ENCODE results near the gene LRRC8B. TPM values are rescaled to one million over a fixed set of nuclear protein-coding genes. Genes with fewer than 3 reads are reported as not detected.

LRRC8B gene
- total RNA-seq, 1 experiment from 2014 or later: 9.2 TPM

DNA sequence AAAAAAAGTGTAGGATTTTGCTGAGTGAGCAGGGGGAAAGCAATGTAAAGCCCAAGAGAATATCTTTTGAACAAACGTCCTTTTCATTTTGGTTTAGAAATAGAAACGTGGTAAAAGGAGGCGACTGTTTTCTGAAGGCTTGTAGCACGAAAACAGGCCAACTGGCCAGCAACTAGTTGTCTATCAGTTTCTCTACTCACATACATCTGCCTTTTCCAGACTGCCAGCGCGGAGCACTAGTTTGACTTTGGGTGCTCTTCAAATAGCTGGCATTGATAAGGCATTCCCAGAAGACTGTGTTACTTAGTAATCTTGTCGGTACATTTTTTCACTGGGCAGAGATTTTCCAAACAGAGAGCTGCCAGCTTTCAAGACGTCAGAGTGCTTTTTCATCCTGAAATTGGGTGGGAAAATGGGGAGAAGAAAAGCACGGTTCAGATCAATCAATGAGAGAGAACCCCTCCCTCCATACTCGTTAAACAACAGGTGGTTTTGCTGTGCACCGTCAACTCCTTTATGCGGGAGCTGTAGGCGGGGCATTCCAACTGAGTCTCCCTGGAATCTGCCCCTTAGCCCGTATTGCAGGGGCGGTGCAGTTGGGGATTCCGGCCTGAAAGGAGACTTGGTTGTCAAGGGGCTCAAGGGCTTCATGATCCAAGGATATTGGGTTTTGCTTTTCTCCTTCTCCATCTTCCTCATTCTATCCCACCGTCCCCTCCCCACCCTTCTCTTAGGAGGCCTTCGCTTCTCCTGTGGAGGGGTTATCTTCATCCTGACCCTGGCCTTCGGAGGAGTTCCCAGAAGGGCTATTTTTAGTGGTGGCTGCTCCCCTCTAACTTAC is 107.4 kb downstream of the LRRC8B start:
- peaks cover 5% of the 10 kb centered on the region for H3K27me3 ChIP-seq
- DNase-seq: peak in 1 of 2 experiments; percentile 22
- H3K36me3 ChIP-seq: no peaks in the 10 kb centered on the region
- H3K9me3 ChIP-seq (replicated peaks): no peaks in the 10 kb centered on the region
- H3K4me1 ChIP-seq: 0 out of 2 replicates have a peak, but pooled peaks cover 6% of the 10 kb centered on the region
- H3K4me3 ChIP-seq: peak overlapping the region; percentile 91
- H3K27ac ChIP-seq: peak overlapping the region; percentile 8; the same call in 1 of the 2 replicates

GRCh38 chr1:89632657-89633247 is 108.1 kb downstream of the LRRC8B start, which contains the start of gene LRRC8C:
TSS of gene LRRC8C (plus strand) at chr1:89633120. CDS start at chr1:89686474, 53,354 bp downstream.
- Histone ChIP-seq H3K36me3 (no peaks in the 10 kb centered on the region), H3K4me1 (0 out of 2 replicates have a peak, but pooled peaks cover 6% of the 10 kb centered on the region), H3K27ac (peak within 1 kb of the TSS; percentile 34; the same call in 1 of the 2 replicates), H3K9me3 (replicated peaks) (no peaks in the 10 kb centered on the region), H3K4me3 (peak within 1 kb of the TSS; percentile 91), H3K27me3 (peaks cover 5% of the 10 kb centered on the region)
- peak; percentile 72 to 79 for DNase-seq

DNA sequence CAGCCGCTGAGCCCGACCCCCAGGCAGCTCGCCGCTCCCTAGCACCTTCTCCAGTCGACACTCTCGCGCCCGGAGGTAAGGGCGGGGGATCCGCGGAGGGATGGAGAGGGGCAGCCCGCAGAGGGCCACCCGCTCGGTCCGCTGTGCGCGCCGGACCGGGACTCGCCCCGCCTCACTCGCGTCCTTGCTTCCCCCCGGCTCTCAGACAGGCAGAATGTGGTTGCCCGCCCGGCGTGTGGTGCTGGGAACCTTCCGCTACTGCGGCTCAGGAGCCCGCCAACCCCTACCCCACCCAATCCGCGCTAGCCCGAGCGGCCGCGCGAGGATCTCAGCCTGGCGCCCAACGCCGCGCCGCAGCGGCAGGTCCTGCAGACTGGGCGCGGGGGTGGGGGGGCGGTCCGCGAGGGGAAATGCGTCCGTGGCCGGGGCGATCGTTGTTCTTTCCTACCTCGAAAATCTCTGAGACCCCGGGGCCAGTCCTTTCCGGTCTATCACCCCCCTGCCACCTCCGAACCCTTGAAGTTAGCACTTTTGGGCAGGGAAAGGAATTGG is 108.7 kb downstream of the LRRC8B start:
- Histone ChIP-seq H3K36me3 (no peaks in the 10 kb centered on the region), H3K27ac (peak overlapping the region; percentile 34; the same call in 1 of the 2 replicates), H3K4me1 (0 out of 2 replicates have a peak, but pooled peaks cover 6% of the 10 kb centered on the region), H3K27me3 (peaks cover 5% of the 10 kb centered on the region), H3K9me3 (replicated peaks) (no peaks in the 10 kb centered on the region), H3K4me3 (peak overlapping the region; percentile 91)
- peak; percentile 52 to 63 for DNase-seq

DNA sequence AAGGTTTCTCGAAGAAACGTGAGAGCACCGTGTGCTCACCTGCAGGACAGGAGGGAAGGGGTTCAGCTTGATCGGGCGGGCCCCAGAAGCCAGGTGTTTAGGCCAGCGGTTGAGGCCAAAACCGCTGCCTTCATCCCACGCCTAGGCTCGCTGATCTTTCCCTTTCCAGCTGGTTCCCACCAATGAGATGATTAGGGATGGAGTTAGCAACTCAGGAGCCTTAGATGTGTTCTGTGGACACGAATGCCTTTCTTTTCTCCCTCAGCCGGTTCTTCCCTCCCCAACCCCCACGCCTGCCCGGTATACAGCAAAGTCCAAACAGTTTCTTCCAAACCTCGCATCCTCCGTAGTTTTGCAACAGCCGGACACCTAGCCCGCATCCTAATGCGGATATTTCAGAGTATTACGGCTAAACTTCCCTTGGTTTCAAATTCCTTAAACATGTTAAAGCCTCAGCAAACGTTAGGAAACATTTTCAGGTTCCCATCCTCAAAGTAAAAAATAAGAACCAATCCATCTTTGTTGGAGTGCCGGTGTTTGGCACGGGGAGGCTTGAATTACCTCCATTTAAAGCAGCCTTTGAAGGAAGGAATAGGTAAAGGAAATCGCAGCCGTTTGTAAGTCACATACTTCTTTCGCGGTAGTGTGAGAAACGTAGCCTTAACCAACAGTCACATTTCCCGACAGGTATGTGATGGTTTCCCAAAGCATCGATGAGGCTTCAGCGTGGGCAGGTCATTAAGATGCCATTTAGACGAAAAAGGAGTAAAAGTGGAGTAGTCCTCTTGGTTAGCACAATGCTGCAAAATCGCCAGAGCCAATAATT is 109.4 kb downstream of the LRRC8B start:
- peak overlapping the region; percentile 91 for H3K4me3 ChIP-seq
- 0 out of 2 replicates have a peak, but pooled peaks cover 6% of the 10 kb centered on the region for H3K4me1 ChIP-seq
- H3K27ac ChIP-seq: no peak overlapping the region
- H3K27me3 ChIP-seq: peaks cover 5% of the 10 kb centered on the region
- no peaks in the 10 kb centered on the region for H3K9me3 ChIP-seq (replicated peaks)
- no peaks in the 10 kb centered on the region for H3K36me3 ChIP-seq
- DNase-seq: peak in 1 of 2 experiments; percentile 26

- DNase-seq: no peak
- H3K27ac ChIP-seq: no peak overlapping the region
- H3K4me3 ChIP-seq: no peak overlapping the region
- H3K27me3 ChIP-seq: peaks cover 5% of the 10 kb centered on the region
- H3K9me3 ChIP-seq (replicated peaks): no peaks in the 10 kb centered on the region
- H3K36me3 ChIP-seq: no peaks in the 10 kb centered on the region
- 0 out of 2 replicates have a peak, but pooled peaks cover 6% of the 10 kb centered on the region for H3K4me1 ChIP-seq
Observed at GRCh38 chr1:89635825-89636815, 111.5 kb downstream of the LRRC8B start.

DNA sequence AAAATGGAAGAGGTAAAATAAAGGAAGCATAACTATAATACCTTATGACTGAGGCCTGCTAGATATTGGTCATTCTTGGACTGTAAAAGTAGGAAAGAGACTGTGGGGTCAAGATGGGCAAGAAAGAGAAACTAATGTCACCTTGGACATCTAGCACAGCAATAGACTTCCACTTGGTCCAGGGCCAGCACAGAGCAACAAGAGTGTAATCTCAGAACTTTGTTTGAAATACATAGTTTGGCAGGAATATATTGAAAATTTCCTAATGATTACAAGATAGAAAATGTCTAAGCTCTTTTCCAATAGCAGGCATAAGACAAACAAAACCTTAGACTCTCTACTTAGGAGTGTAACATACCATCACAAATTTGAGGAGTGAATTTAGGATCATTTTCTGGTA is 112.9 kb downstream of the LRRC8B start:
- no peaks in the 10 kb centered on the region for H3K36me3 ChIP-seq
- H3K4me1 ChIP-seq: no peaks in the 10 kb centered on the region
- no peaks in the 10 kb centered on the region for H3K9me3 ChIP-seq (replicated peaks)
- no peak overlapping the region for H3K4me3 ChIP-seq
- H3K27ac ChIP-seq: no peak overlapping the region
- DNase-seq: no peak
- peaks cover 5% of the 10 kb centered on the region for H3K27me3 ChIP-seq

DNA sequence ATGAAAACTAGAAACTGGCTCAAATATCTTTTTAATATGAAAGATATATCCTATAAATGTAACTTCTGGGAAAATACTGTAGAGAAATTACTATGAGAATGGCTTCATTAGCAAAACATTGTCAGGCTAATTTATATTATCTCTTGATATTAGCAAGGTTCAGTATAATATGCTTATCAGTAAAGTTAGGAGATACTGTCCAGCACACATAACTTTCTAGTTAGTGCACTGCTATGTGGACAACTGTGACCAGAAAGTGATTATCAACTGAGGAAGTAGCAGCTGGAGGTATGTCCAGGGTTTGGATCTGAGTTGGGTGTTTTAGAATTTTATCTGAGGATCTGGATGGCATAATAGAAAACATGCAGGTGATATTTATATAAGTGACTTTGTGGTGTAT is 115.8 kb downstream of the LRRC8B start:
- Histone ChIP-seq H3K4me3 (no peak overlapping the region), H3K9me3 (replicated peaks) (no peaks in the 10 kb centered on the region), H3K27me3 (no peaks in the 10 kb centered on the region), H3K27ac (no peak overlapping the region), H3K36me3 (no peaks in the 10 kb centered on the region), H3K4me1 (no peaks in the 10 kb centered on the region)
- DNase-seq: no peak

- Histone ChIP-seq H3K4me3 (no peak overlapping the region), H3K27me3 (no peaks in the 10 kb centered on the region), H3K27ac (no peak overlapping the region), H3K4me1 (no peaks in the 10 kb centered on the region), H3K9me3 (replicated peaks) (no peaks in the 10 kb centered on the region), H3K36me3 (no peaks in the 10 kb centered on the region)
- DNase-seq: no peak
Observed at GRCh38 chr1:89641781-89642180, 117.2 kb downstream of the LRRC8B start.

GRCh38 chr1:89643577-89643976 is 118.9 kb downstream of the LRRC8B start:
- no peaks in the 10 kb centered on the region for H3K27me3 ChIP-seq
- no peak overlapping the region for H3K4me3 ChIP-seq
- DNase-seq: no peak
- H3K27ac ChIP-seq: no peak overlapping the region
- 0 out of 2 replicates have a peak, but pooled peaks cover 3% of the 10 kb centered on the region for H3K9me3 ChIP-seq (replicated peaks)
- H3K4me1 ChIP-seq: no peaks in the 10 kb centered on the region
- H3K36me3 ChIP-seq: no peaks in the 10 kb centered on the region

GRCh38 chr1:89644119-89644814 is 119.6 kb downstream of the LRRC8B start:
- no peak for DNase-seq
- Histone ChIP-seq H3K36me3 (no peaks in the 10 kb centered on the region), H3K9me3 (replicated peaks) (0 out of 2 replicates have a peak, but pooled peaks cover 3% of the 10 kb centered on the region), H3K4me1 (no peaks in the 10 kb centered on the region), H3K4me3 (no peak overlapping the region), H3K27ac (no peak overlapping the region), H3K27me3 (no peaks in the 10 kb centered on the region)

DNA sequence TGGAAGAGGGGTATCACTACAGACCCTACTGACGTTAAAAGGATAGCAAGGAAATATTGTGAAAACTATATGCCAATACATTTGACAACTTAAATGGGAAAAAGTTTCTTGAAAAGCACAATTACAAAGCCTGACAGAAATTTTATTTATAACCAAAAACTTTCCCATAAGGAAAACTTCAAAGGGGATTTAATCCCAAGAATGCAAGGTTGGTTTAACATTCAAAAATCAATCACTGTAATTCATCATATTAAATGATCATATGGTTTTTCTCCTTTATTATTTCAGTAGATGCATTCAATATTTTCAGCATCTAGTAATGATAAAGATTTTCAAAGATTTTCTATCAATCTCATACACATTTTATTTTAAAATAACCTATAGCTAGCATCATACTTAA is 121.6 kb downstream of the LRRC8B start:
- Histone ChIP-seq H3K27ac (no peak overlapping the region), H3K4me1 (no peaks in the 10 kb centered on the region), H3K9me3 (replicated peaks) (0 out of 2 replicates have a peak, but pooled peaks cover 3% of the 10 kb centered on the region), H3K27me3 (no peaks in the 10 kb centered on the region), H3K4me3 (no peak overlapping the region), H3K36me3 (no peaks in the 10 kb centered on the region)
- no peak for DNase-seq

Data from SJCRH30 (cell line).